Karpas-422 (cell line): ENCODE measurements around the gene FAM184A. TPM values are rescaled to one million over a fixed set of nuclear protein-coding genes. Genes with fewer than 3 reads are reported as not detected.
A peak's percentile ranks its signal among the peaks of the same experiment; 100 is the strongest.

Source experiments
- DNase-seq: peaks from one replicate; pipeline ENCODE4 v3.0.0-alpha.2; 2015
- H2AFZ ChIP-seq: fragments of 200-600 bp; sonication (generic); 2 replicates; pipeline ENCODE4 v1.6.1; 2014; ENCODE audit warnings: antibody characterized with exemption, low read length, mixed read lengths
- H3K27ac ChIP-seq: fragments of 200-600 bp; sonication (generic); 2 replicates; pipeline ENCODE4 v1.5.1; 2014; ENCODE audit warnings: mild to moderate bottlenecking, low read length, moderate library complexity
- H3K27me3 ChIP-seq: fragments of 200-600 bp; sonication (generic); 2 replicates; pipeline ENCODE4 v1.6.1; 2014; ENCODE audit warnings: low read length, mixed read lengths
- H3K36me3 ChIP-seq: fragments of 200-600 bp; sonication (generic); 2 replicates; pipeline ENCODE4 v1.6.1; 2014; ENCODE audit warnings: low read length, mixed read lengths; ENCODE audit not compliant: insufficient read depth
- H3K4me1 ChIP-seq: fragments of 200-600 bp; sonication (generic); 2 replicates; pipeline ENCODE4 v1.6.1; 2014; ENCODE audit warnings: mild to moderate bottlenecking, low read length, mixed read lengths
- H3K4me2 ChIP-seq: fragments of 200-600 bp; sonication (generic); 2 replicates; pipeline ENCODE4 v1.6.1; 2014; ENCODE audit warnings: low read length, low read depth, mild to moderate bottlenecking; ENCODE audit not compliant: poor library complexity, severe bottlenecking
- H3K4me3 ChIP-seq: fragments of 200-600 bp; sonication (generic); 2 replicates; pipeline ENCODE4 v1.5.1; 2014; ENCODE audit warnings: mild to moderate bottlenecking, antibody characterized with exemption, low read length, mixed read lengths
- H3K79me2 ChIP-seq: fragments of 200-600 bp; sonication (generic); 2 replicates; pipeline ENCODE4 v1.6.1; 2014; ENCODE audit warnings: mild to moderate bottlenecking, low read length, mixed read lengths
- H3K9ac ChIP-seq: fragments of 200-600 bp; sonication (generic); 2 replicates; pipeline ENCODE4 v1.6.0; 2014; ENCODE audit warnings: low read length
- H3K9me2 ChIP-seq: fragments of 200-600 bp; sonication (generic), shearing (Covaris generic); replicated peaks from 2 replicates; pipeline ENCODE4 v1.6.0; 2014; ENCODE audit warnings: mild to moderate bottlenecking, low read length, moderate library complexity; ENCODE audit not compliant: insufficient read depth
- H3K9me3 ChIP-seq: fragments of 300-700, 200-600 bp; sonication (generic); 2 replicates; pipeline ENCODE4 v1.6.1; 2014; ENCODE audit warnings: low read length, mixed read lengths
- H4K20me1 ChIP-seq: fragments of 200-600 bp; sonication (generic); 2 replicates; pipeline ENCODE4 v1.6.1; 2014; ENCODE audit warnings: mild to moderate bottlenecking, antibody characterized with exemption, low read length, low read depth; ENCODE audit not compliant: insufficient read depth
- total RNA-seq: library from RNA; depleted of rRNA; stranded (reverse); fragments of >200 nt; shearing (Covaris generic); gene quantifications from 2 replicates; pipeline ENCODE4 v1.2.3, GENCODE V29; 2014; ENCODE audit warnings: low replicate concordance

Gene FAM184A
- total RNA-seq, 1 experiment from 2014 or later = 8.4 TPM

DNA sequence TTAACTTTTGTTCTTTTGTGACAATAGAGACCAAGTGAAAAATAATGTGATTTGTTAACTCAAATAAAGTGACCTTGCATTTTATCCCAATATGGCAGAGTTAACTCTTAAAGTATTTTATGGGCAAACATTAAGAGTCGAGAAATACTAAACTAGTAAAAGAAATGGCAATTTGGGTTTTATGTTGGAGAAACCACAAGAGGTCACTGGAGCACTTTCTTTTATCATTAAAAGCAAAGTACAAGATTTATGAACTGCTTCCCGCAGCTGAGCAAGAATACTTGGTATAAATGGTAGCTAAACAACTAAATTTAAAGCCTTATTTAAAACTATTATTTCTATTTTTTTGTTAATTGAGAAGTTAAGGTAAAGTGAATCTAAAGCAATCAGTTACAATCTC is 110.0 kb downstream of the FAM184A start:
- no peak overlapping the region for H2AFZ ChIP-seq
- H3K27me3 ChIP-seq = no peaks in the 10 kb centered on the region
- DNase-seq = peak; percentile 71
- H3K36me3 ChIP-seq = no peaks in the 10 kb centered on the region
- H3K4me2 ChIP-seq = no peak overlapping the region
- no peak overlapping the region for H3K9ac ChIP-seq
- no peaks in the 10 kb centered on the region for H3K9me3 ChIP-seq
- no peaks in the 10 kb centered on the region for H3K79me2 ChIP-seq
- no peaks in the 10 kb centered on the region for H3K4me1 ChIP-seq
- no peak overlapping the region for H3K4me3 ChIP-seq
- no peaks in the 10 kb centered on the region for H3K9me2 ChIP-seq
- no peaks in the 10 kb centered on the region for H4K20me1 ChIP-seq
- no peak overlapping the region for H3K27ac ChIP-seq

DNA sequence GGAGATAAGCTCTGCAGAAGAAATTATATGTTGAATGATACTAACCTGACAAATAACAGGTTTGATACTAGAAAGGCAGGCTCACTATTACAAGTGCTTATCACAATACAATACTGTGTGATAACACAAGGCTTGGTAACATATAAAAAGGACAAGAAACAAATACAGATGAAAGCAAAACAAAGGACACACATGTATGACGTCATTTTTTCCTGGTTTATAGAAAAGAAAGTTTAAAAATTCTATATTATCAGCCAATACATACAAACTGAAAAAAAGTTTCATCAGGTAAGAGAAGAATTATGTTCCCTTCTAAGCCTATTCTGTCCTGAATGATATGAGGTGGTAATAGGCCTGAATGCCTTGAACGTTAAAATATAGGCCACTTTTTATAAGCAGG is 111.2 kb downstream of the FAM184A start:
- DNase-seq = no peak
- Histone ChIP-seq H3K4me3 (no peak overlapping the region), H3K4me1 (peaks cover 4% of the 10 kb centered on the region), H3K9me3 (no peaks in the 10 kb centered on the region), H3K9ac (no peak overlapping the region), H3K9me2 (no peaks in the 10 kb centered on the region), H4K20me1 (no peaks in the 10 kb centered on the region), H3K36me3 (no peaks in the 10 kb centered on the region), H3K4me2 (no peak overlapping the region), H2AFZ (no peak overlapping the region), H3K27me3 (no peaks in the 10 kb centered on the region), H3K27ac (no peak overlapping the region), H3K79me2 (no peaks in the 10 kb centered on the region)

DNA sequence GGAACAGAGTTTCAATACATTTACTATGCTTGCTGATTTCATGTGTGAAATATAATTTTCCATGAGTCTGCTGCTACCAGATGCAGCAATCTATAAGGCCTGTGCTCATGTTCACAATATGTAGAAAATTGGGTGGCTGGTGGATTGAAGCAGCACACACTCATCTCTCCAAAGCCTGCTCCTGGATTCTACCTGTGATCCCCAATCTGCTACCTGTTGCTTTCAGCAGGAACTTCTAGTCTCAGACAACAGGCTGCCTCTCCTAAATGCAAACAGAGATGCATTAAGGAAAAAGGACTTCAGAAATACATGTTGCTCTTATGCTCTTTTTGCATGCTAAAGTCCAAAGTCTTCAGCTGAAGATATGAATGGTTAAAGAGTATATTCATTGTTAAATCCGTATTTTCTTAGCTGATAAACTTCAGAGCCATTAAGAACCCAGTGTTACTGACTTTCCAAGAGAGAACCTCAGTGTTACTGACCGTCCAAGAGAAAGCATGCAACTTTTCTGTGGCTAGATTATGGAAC is 112.6 kb downstream of the FAM184A start:
- Histone ChIP-seq H3K36me3 (no peaks in the 10 kb centered on the region), H4K20me1 (no peaks in the 10 kb centered on the region), H3K27ac (no peak overlapping the region), H3K9me3 (no peaks in the 10 kb centered on the region), H3K4me1 (peaks cover 4% of the 10 kb centered on the region), H3K9ac (no peak overlapping the region), H3K4me2 (no peak overlapping the region), H3K9me2 (no peaks in the 10 kb centered on the region), H2AFZ (no peak overlapping the region), H3K27me3 (no peaks in the 10 kb centered on the region), H3K4me3 (no peak overlapping the region), H3K79me2 (no peaks in the 10 kb centered on the region)
- DNase-seq = no peak

DNA sequence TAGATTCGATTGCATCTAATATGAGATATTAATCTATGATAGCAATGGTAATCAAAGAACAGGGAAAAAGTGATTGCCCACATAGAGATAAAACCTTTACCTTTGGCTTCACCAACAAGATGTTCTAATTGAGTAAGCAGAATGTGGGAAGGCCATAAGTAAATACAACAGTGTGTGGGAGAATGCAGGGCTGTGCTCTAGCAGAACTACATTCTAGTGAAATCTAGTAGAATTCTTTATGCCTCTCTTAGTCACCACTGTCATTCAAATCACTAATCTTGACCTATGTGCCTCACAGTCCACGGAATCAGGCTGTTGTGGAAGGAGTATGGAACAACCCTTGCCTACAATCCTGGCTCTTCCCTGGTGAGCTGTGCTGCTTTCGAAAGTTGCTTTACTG is 113.1 kb downstream of the FAM184A start:
- Histone ChIP-seq H3K27me3 (no peaks in the 10 kb centered on the region), H3K9ac (no peak overlapping the region), H3K27ac (no peak overlapping the region), H3K36me3 (no peaks in the 10 kb centered on the region), H3K9me2 (no peaks in the 10 kb centered on the region), H3K4me3 (no peak overlapping the region), H3K9me3 (no peaks in the 10 kb centered on the region), H3K4me1 (peaks cover 4% of the 10 kb centered on the region), H4K20me1 (no peaks in the 10 kb centered on the region), H2AFZ (no peak overlapping the region), H3K79me2 (no peaks in the 10 kb centered on the region), H3K4me2 (no peak overlapping the region)
- DNase-seq = no peak

DNA sequence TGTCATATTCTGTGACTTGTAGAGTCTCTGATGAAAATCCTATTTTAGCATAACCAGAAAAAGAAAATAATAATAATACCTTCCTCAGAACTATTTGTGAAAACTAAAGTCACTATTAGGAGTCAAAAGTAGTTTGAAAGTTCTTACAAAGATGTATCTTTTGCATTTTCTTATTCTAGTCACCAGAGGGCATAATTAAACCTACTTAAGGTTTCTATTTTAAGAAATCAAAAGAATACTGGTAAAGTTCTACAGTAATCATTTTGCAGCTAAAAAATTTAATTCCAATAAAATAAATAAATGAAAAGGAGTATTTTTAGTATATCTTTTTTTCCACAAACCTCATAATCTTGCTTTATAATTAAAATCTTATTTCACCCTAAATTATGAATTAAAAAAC is 115.5 kb downstream of the FAM184A start:
- no peak overlapping the region for H2AFZ ChIP-seq
- peak; percentile 48 for DNase-seq
- no peaks in the 10 kb centered on the region for H3K9me3 ChIP-seq
- H3K4me1 ChIP-seq = peaks cover 4% of the 10 kb centered on the region
- no peaks in the 10 kb centered on the region for H3K36me3 ChIP-seq
- no peak overlapping the region for H3K4me3 ChIP-seq
- no peaks in the 10 kb centered on the region for H3K27me3 ChIP-seq
- no peak overlapping the region for H3K27ac ChIP-seq
- H4K20me1 ChIP-seq = no peaks in the 10 kb centered on the region
- H3K79me2 ChIP-seq = no peaks in the 10 kb centered on the region
- H3K9ac ChIP-seq = no peak overlapping the region
- H3K4me2 ChIP-seq = no peak overlapping the region
- H3K9me2 ChIP-seq = no peaks in the 10 kb centered on the region

DNA sequence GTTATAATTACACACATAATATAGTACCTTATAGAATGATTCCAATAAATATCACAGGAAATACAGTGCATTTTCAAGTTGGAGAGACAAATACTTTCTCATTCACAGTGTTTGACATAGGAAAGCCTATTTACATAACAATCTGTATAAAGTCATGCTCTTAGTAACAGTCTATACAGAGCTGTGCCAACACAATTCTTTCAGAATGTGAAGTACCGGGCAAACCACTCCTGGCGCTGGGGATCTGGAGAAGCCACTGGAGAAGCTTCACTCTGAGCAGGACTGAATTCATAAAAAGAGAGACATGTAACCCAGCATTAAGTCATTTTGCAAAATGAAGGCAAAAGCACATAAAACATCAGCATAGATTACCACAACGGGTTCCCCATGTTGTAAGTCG is 118.6 kb downstream of the FAM184A start:
- no peaks in the 10 kb centered on the region for H3K9me3 ChIP-seq
- no peak overlapping the region for H3K4me3 ChIP-seq
- no peak overlapping the region for H2AFZ ChIP-seq
- peaks cover 4% of the 10 kb centered on the region for H3K4me1 ChIP-seq
- no peaks in the 10 kb centered on the region for H4K20me1 ChIP-seq
- H3K27me3 ChIP-seq = no peaks in the 10 kb centered on the region
- no peak overlapping the region for H3K4me2 ChIP-seq
- H3K9ac ChIP-seq = no peak overlapping the region
- no peaks in the 10 kb centered on the region for H3K36me3 ChIP-seq
- H3K79me2 ChIP-seq = no peaks in the 10 kb centered on the region
- DNase-seq = no peak
- H3K27ac ChIP-seq = no peak overlapping the region
- no peaks in the 10 kb centered on the region for H3K9me2 ChIP-seq

DNA sequence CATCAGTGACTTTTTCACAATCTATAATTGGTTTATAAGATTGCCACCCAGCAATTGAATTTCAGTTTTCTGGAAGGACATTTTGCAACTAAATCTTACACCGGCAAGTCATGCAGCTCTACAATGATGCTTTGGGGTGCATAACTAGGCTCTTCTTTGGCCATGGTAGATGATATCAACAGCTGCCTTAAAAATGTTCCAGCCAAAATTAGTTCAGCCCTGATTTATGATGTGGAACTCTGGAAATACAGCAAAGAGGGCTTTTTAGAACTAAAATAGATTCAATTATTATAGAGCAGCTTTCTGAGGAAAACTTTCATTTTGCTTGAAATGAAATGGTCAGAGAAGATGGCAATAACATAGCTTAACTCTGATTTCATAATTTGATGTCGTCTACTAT is 125.1 kb downstream of the FAM184A start:
- Histone ChIP-seq H3K9me3 (no peaks in the 10 kb centered on the region), H3K27ac (no peak overlapping the region), H3K9me2 (no peaks in the 10 kb centered on the region), H3K9ac (no peak overlapping the region), H3K4me2 (no peak overlapping the region), H3K4me1 (peaks cover 6% of the 10 kb centered on the region; the same call in 1 of the 2 replicates), H3K79me2 (no peaks in the 10 kb centered on the region), H4K20me1 (no peaks in the 10 kb centered on the region), H3K27me3 (no peaks in the 10 kb centered on the region), H3K4me3 (no peak overlapping the region), H2AFZ (no peak overlapping the region), H3K36me3 (no peaks in the 10 kb centered on the region)
- DNase-seq = no peak

DNA sequence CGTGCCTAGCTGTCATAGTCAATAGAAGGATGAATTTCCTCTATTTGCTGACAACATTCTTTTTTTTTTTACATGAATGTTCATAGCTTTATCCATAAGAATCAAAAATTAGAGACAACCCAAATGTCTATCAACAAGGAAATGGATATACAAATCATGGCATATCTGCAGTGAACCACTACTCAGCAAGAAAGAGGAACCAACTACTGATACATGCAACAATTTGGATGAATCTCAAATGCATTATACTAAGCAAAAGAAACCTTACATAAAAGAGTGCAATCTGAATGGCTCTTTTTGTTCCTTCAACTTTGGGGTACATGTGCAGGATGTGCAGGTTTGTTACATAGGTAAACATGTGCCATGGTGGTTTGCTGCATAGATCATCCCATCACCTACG is 125.8 kb downstream of the FAM184A start:
- H4K20me1 ChIP-seq = no peaks in the 10 kb centered on the region
- peaks cover 6% of the 10 kb centered on the region; the same call in 1 of the 2 replicates for H3K4me1 ChIP-seq
- H3K9me2 ChIP-seq = no peaks in the 10 kb centered on the region
- H3K79me2 ChIP-seq = no peaks in the 10 kb centered on the region
- H3K9me3 ChIP-seq = no peaks in the 10 kb centered on the region
- no peak overlapping the region for H3K4me2 ChIP-seq
- no peak overlapping the region for H3K4me3 ChIP-seq
- no peak overlapping the region for H3K9ac ChIP-seq
- no peak for DNase-seq
- H3K27ac ChIP-seq = no peak overlapping the region
- H2AFZ ChIP-seq = no peak overlapping the region
- H3K27me3 ChIP-seq = no peaks in the 10 kb centered on the region
- no peaks in the 10 kb centered on the region for H3K36me3 ChIP-seq

DNA sequence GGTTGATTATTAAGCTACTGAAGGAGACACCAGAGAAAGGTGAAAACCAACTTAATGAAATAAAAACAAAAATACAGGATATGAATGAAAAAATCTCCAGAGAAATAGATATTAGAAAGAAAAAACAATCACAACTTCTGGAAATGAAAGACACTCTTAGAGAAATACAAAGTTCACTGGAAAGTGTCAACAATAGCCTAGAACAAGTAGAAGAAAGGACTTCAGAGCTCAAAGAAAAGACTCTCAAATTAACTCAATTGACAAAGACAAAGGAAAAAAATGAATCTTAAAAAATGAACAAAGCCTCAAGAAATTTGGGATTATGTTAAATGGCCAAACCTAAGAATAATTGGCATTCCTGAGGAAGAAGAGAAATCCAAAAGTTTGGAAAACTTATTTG is 133.2 kb downstream of the FAM184A start:
- Histone ChIP-seq H3K4me2 (no peak overlapping the region), H3K36me3 (no peaks in the 10 kb centered on the region), H3K27ac (no peak overlapping the region), H3K4me3 (no peak overlapping the region), H4K20me1 (no peaks in the 10 kb centered on the region), H3K9me3 (no peaks in the 10 kb centered on the region; the same call in 1 of the 2 replicates), H3K79me2 (no peaks in the 10 kb centered on the region), H3K9ac (no peak overlapping the region), H3K9me2 (no peaks in the 10 kb centered on the region), H2AFZ (no peak overlapping the region), H3K27me3 (no peaks in the 10 kb centered on the region), H3K4me1 (no peaks in the 10 kb centered on the region)
- no peak for DNase-seq
